MCF 10A (cell line): ENCODE measurements around the gene CAMK4. TPM values are rescaled to one million over a fixed set of nuclear protein-coding genes. Genes with fewer than 3 reads are reported as not detected.

Experiments
- BruUV-seq: library from RNA; stranded (reverse); fragments of 400-500 nt; replicated peaks from 2 replicates; lab custom pipeline; 2021; lab: Mats Ljungman, UMichigan
- CTCF ChIA-PET: fragments of 300-600 bp; sonication (Branson Sonifier 250); formaldehyde crosslinking; extraction: SDS; loops from one replicate; lab custom pipeline; 2021; ENCODE audit warnings: antibody characterized with exemption, inconsistent platforms; lab: Yijun Ruan, JAX
- POLR2A ChIA-PET: fragments of 300-600, 350-650 bp; sonication (Branson Sonifier 250); formaldehyde crosslinking; extraction: SDS; loops from one replicate; lab custom pipeline; 2020; ENCODE audit warnings: antibody characterized with exemption, inconsistent platforms; lab: Yijun Ruan, JAX
- DNase-seq: peaks from one replicate; pipeline ENCODE4 v3.0.0-alpha.2; 2018; ENCODE audit not compliant: unreplicated experiment
- H3K27ac Mint-ChIP-seq: one replicate; pipeline ENCODE4 v1.8.0; 2022; ENCODE audit warnings: mild to moderate bottlenecking, low read depth, mixed read lengths; ENCODE audit not compliant: unreplicated experiment
- H3K27me3 Mint-ChIP-seq: one replicate; pipeline ENCODE4 v1.8.0; 2022; ENCODE audit warnings: mixed read lengths; ENCODE audit not compliant: insufficient read depth, unreplicated experiment
- H3K36me3 Mint-ChIP-seq: one replicate; pipeline ENCODE4 v1.8.0; 2022; ENCODE audit warnings: mild to moderate bottlenecking, moderate library complexity, mixed read lengths; ENCODE audit not compliant: insufficient read depth, unreplicated experiment
- H3K4me1 Mint-ChIP-seq: one replicate; pipeline ENCODE4 v1.8.0; 2022; ENCODE audit warnings: mixed read lengths; ENCODE audit not compliant: insufficient read depth, unreplicated experiment
- H3K4me3 Mint-ChIP-seq: one replicate; pipeline ENCODE4 v1.8.0; 2022; ENCODE audit warnings: mild to moderate bottlenecking, moderate library complexity, mixed read lengths; ENCODE audit not compliant: unreplicated experiment
- H3K9me3 Mint-ChIP-seq: one replicate; pipeline ENCODE4 v1.8.0; 2022; ENCODE audit warnings: mixed read lengths; ENCODE audit not compliant: unreplicated experiment
- CTCF ChIP-seq: fragments of 200-600 bp; IDR thresholded peaks from one replicate; pipeline ENCODE4 v1.8.0; 2022; ENCODE audit warnings: antibody characterized with exemption, mild to moderate bottlenecking; ENCODE audit not compliant: unreplicated experiment
- intact Hi-C: fragments of 100-400 bp; cut with micrococcal nuclease; formaldehyde crosslinking; loops from 2 replicates; pipeline ENCODE4 v1.14.1; 2022
- total RNA-seq: library from RNA; stranded (reverse); gene quantifications from 2 replicates; pipeline ENCODE4 v1.2.3, GENCODE V29; 2022

CAMK4 gene
- total RNA-seq, 1 experiment from 2014 or later: 0.21 TPM

DNA sequence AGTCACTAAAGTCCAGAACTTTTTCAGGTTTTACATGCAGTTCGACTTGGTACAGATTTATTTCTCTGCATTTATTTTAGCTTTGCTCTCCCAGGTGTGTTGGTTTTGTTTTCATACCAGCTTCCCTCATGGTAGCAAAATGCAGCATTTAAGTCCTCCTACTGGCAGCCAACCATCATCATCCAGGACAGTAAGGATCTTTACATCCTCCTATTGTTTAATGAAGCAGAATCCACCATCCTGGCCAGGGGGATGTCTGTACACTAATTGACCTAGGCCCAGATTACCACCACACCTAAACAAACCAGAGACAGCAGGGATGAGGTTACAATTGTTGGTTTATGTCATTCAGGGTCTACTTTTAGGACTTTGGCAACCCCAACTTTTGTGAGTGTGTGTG lies 22.3 kb downstream of the CAMK4 start:
- H3K4me1 Mint-ChIP-seq: no peaks in the 10 kb centered on the region
- no TSS peak for BruUV-seq
- peaks cover 41% of the 10 kb centered on the region for H3K27me3 Mint-ChIP-seq
- no peaks in the 10 kb centered on the region for H3K36me3 Mint-ChIP-seq
- DNase-seq: no peak
- H3K9me3 Mint-ChIP-seq: no peaks in the 10 kb centered on the region
- POLR2A ChIA-PET: interaction anchor here (0.9 to 1.0 kb wide), 2 partner anchors 47 to 133 kb away, joined by 3 to 4 read pairs; no protein-coding TSS in a partner anchor
- no peak overlapping the region for H3K27ac Mint-ChIP-seq
- no peak overlapping the region for H3K4me3 Mint-ChIP-seq
- TF ChIP-seq CTCF: no peak
- intact Hi-C loops: no loop called here
- CTCF ChIA-PET: interaction anchor here (0.5 to 1.5 kb wide), 2 partner anchors 32 to 1805 kb away, joined by 3 to 4 read pairs; no protein-coding TSS in a partner anchor

DNA sequence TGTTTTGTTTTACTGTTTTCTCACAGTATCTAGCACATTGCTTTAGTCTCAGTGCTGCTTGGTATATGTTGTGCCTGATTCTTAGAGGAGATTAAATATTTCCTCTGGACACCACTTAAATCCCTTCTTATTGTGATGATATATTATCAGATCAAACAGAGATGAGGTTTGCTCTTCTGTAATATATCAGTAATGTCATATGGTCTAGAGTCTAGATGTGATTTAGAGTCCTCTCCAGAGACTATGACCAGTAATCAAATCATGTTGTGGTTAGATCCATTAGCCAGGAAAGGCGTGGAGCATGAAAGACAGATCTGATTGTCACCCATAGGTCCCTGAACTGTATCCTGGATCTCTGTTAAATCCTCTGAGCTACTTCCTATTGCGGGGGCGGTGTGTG lies 24.4 kb downstream of the CAMK4 start:
- Mint-ChIP-seq H3K9me3 (no peaks in the 10 kb centered on the region), H3K27ac (no peak overlapping the region), H3K36me3 (no peaks in the 10 kb centered on the region), H3K4me1 (no peaks in the 10 kb centered on the region), H3K4me3 (no peak overlapping the region), H3K27me3 (peaks cover 20% of the 10 kb centered on the region)
- BruUV-seq: no TSS peak
- CTCF ChIA-PET: no interaction called here
- POLR2A ChIA-PET: no interaction called here
- intact Hi-C loops: no loop called here
- TF ChIP-seq CTCF: no peak
- DNase-seq: no peak

- intact Hi-C loops: no loop called here
- CTCF ChIA-PET: interaction anchor here (0.8 kb wide), 1 partner anchor 89 kb away, joined by 3 read pairs; no protein-coding TSS in a partner anchor
- no peaks in the 10 kb centered on the region for H3K36me3 Mint-ChIP-seq
- H3K4me3 Mint-ChIP-seq: no peak overlapping the region
- DNase-seq: no peak
- H3K27me3 Mint-ChIP-seq: no peaks in the 10 kb centered on the region
- BruUV-seq: no TSS peak
- H3K9me3 Mint-ChIP-seq: no peaks in the 10 kb centered on the region
- H3K4me1 Mint-ChIP-seq: no peaks in the 10 kb centered on the region
- no peak overlapping the region for H3K27ac Mint-ChIP-seq
- POLR2A ChIA-PET: interaction anchor here (0.9 kb wide), 1 partner anchor 11 kb away, joined by 3 read pairs; no protein-coding TSS in a partner anchor
- no peak for TF ChIP-seq CTCF
Measured at GRCh38 chr5:111251921-111252320, 27.7 kb downstream of the CAMK4 start.

GRCh38 chr5:111252799-111253545 lies 28.8 kb downstream of the CAMK4 start:
- ChIA-PET POLR2A (no interaction called here), CTCF (interaction anchor here (1.0 kb wide), 1 partner anchor 25 kb away, joined by 3 read pairs; no protein-coding TSS in a partner anchor)
- no peak for DNase-seq
- H3K27me3 Mint-ChIP-seq: no peaks in the 10 kb centered on the region
- H3K27ac Mint-ChIP-seq: no peak overlapping the region
- intact Hi-C loops: no loop called here
- H3K4me1 Mint-ChIP-seq: no peaks in the 10 kb centered on the region
- H3K4me3 Mint-ChIP-seq: no peak overlapping the region
- no TSS peak for BruUV-seq
- TF ChIP-seq CTCF: no peak
- no peaks in the 10 kb centered on the region for H3K36me3 Mint-ChIP-seq
- H3K9me3 Mint-ChIP-seq: no peaks in the 10 kb centered on the region
